Measurements from ENCODE around the gene OSBPL6. TPM values are rescaled to one million over a fixed set of nuclear protein-coding genes. Genes with fewer than 3 reads are reported as not detected.

The OSBPL6 gene
- total RNA-seq, 1 experiment from 2014 or later, result 4.6 TPM

DNA sequence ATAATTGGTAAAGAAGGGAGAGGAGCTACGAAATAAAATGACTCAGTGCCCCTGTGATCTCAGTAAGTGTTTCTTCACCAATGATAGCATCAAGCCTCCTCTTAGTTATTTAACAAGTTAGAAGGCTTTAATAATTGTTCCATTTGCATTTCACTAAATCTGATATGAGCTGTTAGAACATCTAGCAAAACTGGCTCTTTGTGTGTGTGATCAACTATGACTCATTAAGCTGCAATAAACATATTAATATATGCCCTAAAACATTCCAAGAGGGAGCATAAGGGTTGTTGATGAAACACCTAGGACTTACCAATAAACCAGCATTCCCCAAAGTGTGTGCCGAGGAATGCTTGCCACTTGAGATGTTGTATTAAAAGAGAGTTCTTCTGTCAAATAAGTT lies 115.2 kb downstream of the OSBPL6 start:
- Mint-ChIP-seq H3K36me3 (ENCODE audit: insufficient read depth in 1 of 3, low read depth in 3 of 3) (no peaks in the 10 kb centered on the region), H3K4me1 (no peaks in the 10 kb centered on the region; a peak in 1 of 4 replicates), H3K27me3 (ENCODE audit: low read depth) (no peaks in the 10 kb centered on the region), H3K9me3 (no peaks in the 10 kb centered on the region; a peak in 1 of 5 replicates), H3K27ac (no peak overlapping the region), H3K4me3 (no peak overlapping the region)
- Histone ChIP-seq H3K79me1 (ENCODE audit: insufficient read depth, low read depth, low read length, poor library complexity, severe bottlenecking) (no peaks in the 10 kb centered on the region), H3K4ac (ENCODE audit: low read depth, low read length) (no peak overlapping the region), H2AK5ac (ENCODE audit: insufficient read length, low read length) (no peak overlapping the region), H3K56ac (ENCODE audit: insufficient read length, low read depth, low read length) (no peak overlapping the region), H3K9me3 (ENCODE audit: control insufficient read depth, low read depth, low read length) (no peaks in the 10 kb centered on the region), H3K23me2 (ENCODE audit: insufficient read length, low read depth, low read length, poor library complexity, severe bottlenecking) (no peaks in the 10 kb centered on the region), H4K20me1 (ENCODE audit: control insufficient read depth, insufficient read depth, insufficient read length) (no peaks in the 10 kb centered on the region), H3K27ac (ENCODE audit: insufficient read length, low read depth, low read length) (no peak overlapping the region), H3K18ac (ENCODE audit: insufficient read length, low read depth, low read length) (no peak overlapping the region), H3K14ac (ENCODE audit: insufficient read depth, low read length) (no peak overlapping the region), H3K27me3 (ENCODE audit: insufficient read depth, low read length) (no peaks in the 10 kb centered on the region), H4K5ac (ENCODE audit: insufficient read length, low read depth, low read length) (no peak overlapping the region), H2BK20ac (ENCODE audit: low read depth, low read length, poor library complexity, severe bottlenecking) (no peak overlapping the region), H2AFZ (ENCODE audit: low read length) (no peak overlapping the region), H3K79me2 (ENCODE audit: insufficient read depth, low read length) (no peaks in the 10 kb centered on the region), H4K8ac (replicated peaks; ENCODE audit: insufficient read length, low read depth, low read length) (no peak overlapping the region), H2BK15ac (ENCODE audit: low read depth, low read length) (no peak overlapping the region), H3K4me1 (ENCODE audit: insufficient read depth, low read length) (no peaks in the 10 kb centered on the region), H2BK5ac (ENCODE audit: insufficient read length, low read length) (no peak overlapping the region), H2BK12ac (ENCODE audit: insufficient read length, low read depth, low read length) (no peak overlapping the region), H3K4me2 (ENCODE audit: insufficient read depth, insufficient read length, low read length) (no peak overlapping the region), H3K9ac (ENCODE audit: extremely low read depth, insufficient read length, low read length) (no peak overlapping the region), H3T11ph (ENCODE audit: low read length) (no peak overlapping the region), H4K91ac (ENCODE audit: insufficient read length, low read depth, low read length) (no peak overlapping the region), H3K23ac (ENCODE audit: insufficient read length, low read depth, low read length) (no peak overlapping the region), H2BK120ac (ENCODE audit: low read depth, low read length, poor library complexity, severe bottlenecking) (no peak overlapping the region)
- no peak for DNase-seq
- TF ChIP-seq, protein P1, sequence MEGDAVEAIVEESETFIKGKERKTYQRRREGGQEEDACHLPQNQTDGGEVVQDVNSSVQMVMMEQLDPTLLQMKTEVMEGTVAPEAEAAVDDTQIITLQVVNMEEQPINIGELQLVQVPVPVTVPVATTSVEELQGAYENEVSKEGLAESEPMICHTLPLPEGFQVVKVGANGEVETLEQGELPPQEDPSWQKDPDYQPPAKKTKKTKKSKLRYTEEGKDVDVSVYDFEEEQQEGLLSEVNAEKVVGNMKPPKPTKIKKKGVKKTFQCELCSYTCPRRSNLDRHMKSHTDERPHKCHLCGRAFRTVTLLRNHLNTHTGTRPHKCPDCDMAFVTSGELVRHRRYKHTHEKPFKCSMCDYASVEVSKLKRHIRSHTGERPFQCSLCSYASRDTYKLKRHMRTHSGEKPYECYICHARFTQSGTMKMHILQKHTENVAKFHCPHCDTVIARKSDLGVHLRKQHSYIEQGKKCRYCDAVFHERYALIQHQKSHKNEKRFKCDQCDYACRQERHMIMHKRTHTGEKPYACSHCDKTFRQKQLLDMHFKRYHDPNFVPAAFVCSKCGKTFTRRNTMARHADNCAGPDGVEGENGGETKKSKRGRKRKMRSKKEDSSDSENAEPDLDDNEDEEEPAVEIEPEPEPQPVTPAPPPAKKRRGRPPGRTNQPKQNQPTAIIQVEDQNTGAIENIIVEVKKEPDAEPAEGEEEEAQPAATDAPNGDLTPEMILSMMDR (conservative IDR thresholded peaks at IDR 0.05), result no peak
- WGBS (ENCODE audit: extremely low coverage, insufficient read length, low lambda C conversion rate), result no CpG with 5 or more reads among the region's 2 CpGs

Data from H9 (cell line).